ENCODE measurements around the gene LACTB.

Gene LACTB

DNA sequence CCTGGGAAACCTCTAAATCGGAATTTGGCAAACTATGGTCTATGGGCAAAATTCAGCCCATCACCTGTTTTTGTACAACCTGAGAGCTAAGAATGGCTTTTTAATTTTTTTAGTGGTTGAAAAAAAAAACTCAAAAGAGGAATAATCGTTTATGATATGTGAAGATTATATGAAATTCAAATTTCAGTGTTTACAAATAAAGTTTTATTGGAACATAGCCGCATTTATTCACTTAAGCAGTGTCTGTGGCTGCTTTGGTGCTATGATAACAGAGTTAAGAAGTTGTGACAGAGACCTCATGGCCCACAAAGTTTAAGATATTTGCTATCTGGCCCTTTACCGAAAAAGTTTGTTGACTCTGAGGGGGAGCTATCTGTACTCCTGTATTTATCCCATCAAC lies 36.4 kb upstream of the LACTB start:
- no peaks in the 10 kb centered on the region for H3K4me1 ChIP-seq (ENCODE audit: control insufficient read depth, insufficient read depth, low read length)
- no peak for TF ChIP-seq ZNF785 (tag by site-specific recombination; IDR thresholded peaks at IDR 0.05)
- TF ChIP-seq ZNF548 (tag by site-specific recombination; IDR thresholded peaks at IDR 0.05) = no peak
- no peak for TF ChIP-seq ZNF114 (tag by site-specific recombination; IDR thresholded peaks at IDR 0.05)
- TF ChIP-seq ZBTB20 (tag by site-specific recombination; IDR thresholded peaks at IDR 0.05) = no peak
- no peak for TF ChIP-seq SP2 (tag by site-specific recombination; IDR thresholded peaks at IDR 0.05)
- TF ChIP-seq MYNN (tag by site-specific recombination; IDR thresholded peaks at IDR 0.05; ENCODE audit: borderline replicate concordance) = no peak
- no peak for TF ChIP-seq ZNF776 (tag by site-specific recombination; IDR thresholded peaks at IDR 0.05; ENCODE audit: borderline replicate concordance)
- no peak for TF ChIP-seq ZBTB1 (tag by site-specific recombination; IDR thresholded peaks at IDR 0.05)
- TF ChIP-seq SP3 (tag by site-specific recombination; IDR thresholded peaks at IDR 0.05) = no peak
- TF ChIP-seq, protein P1, sequence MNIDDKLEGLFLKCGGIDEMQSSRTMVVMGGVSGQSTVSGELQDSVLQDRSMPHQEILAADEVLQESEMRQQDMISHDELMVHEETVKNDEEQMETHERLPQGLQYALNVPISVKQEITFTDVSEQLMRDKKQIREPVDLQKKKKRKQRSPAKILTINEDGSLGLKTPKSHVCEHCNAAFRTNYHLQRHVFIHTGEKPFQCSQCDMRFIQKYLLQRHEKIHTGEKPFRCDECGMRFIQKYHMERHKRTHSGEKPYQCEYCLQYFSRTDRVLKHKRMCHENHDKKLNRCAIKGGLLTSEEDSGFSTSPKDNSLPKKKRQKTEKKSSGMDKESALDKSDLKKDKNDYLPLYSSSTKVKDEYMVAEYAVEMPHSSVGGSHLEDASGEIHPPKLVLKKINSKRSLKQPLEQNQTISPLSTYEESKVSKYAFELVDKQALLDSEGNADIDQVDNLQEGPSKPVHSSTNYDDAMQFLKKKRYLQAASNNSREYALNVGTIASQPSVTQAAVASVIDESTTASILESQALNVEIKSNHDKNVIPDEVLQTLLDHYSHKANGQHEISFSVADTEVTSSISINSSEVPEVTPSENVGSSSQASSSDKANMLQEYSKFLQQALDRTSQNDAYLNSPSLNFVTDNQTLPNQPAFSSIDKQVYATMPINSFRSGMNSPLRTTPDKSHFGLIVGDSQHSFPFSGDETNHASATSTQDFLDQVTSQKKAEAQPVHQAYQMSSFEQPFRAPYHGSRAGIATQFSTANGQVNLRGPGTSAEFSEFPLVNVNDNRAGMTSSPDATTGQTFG (tag by site-specific recombination; IDR thresholded peaks at IDR 0.05; ENCODE audit: borderline replicate concordance) = no peak
- TF ChIP-seq, protein P2, sequence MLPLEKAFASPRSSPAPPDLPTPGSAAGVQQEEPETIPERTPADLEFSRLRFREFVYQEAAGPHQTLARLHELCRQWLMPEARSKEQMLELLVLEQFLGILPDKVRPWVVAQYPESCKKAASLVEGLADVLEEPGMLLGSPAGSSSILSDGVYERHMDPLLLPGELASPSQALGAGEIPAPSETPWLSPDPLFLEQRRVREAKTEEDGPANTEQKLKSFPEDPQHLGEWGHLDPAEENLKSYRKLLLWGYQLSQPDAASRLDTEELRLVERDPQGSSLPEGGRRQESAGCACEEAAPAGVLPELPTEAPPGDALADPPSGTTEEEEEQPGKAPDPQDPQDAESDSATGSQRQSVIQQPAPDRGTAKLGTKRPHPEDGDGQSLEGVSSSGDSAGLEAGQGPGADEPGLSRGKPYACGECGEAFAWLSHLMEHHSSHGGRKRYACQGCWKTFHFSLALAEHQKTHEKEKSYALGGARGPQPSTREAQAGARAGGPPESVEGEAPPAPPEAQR (tag by site-specific recombination; IDR thresholded peaks at IDR 0.05) = no peak
- no peak for TF ChIP-seq KLF16 (tag by site-specific recombination; IDR thresholded peaks at IDR 0.05)
- no peak for TF ChIP-seq ZEB2 (tag by site-specific recombination; IDR thresholded peaks at IDR 0.05)
- no peak for TF ChIP-seq ZNF558 (tag by site-specific recombination; IDR thresholded peaks at IDR 0.05)
- TF ChIP-seq ZNF585B (tag by site-specific recombination; IDR thresholded peaks at IDR 0.05) = no peak
- TF ChIP-seq ZNF157 (tag by site-specific recombination; IDR thresholded peaks at IDR 0.05) = no peak
- CTCF ChIA-PET = no interaction called here

DNA sequence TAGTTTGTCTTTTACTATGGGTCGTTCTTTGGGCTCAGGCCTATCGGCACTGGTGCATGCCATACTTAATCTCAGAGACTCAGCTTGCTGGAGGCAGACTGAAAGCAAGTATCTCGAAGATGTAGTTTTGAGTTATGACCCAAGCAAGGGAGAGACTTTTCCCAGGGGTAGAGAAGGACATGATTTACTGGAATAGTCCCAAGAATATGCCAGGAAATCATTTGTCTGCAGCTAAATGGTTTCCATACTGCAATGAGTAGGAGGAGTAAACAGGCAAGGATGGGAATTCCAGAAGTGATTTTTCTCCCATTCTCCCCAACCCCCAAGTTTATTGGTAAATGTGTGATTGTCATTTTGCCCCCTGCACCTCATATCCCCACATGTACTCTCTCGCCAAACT lies 35.4 kb upstream of the LACTB start:
- Histone ChIP-seq H3K4me1 (ENCODE audit: control insufficient read depth, insufficient read depth, low read length) (no peaks in the 10 kb centered on the region), H3K9me3 (ENCODE audit: control insufficient read depth, insufficient read depth, low read depth, low read length) (no peaks in the 10 kb centered on the region), H3K4me3 (ENCODE audit: low read depth, low read length) (no peak overlapping the region), H3K27ac (ENCODE audit: extremely low read depth, low read depth, low read length) (no peak overlapping the region), H3K36me3 (ENCODE audit: control insufficient read depth in 2 of 2, insufficient read depth in 1 of 2, low read length in 2 of 2) (no peaks in the 10 kb centered on the region)
- TF ChIP-seq, protein P3, sequence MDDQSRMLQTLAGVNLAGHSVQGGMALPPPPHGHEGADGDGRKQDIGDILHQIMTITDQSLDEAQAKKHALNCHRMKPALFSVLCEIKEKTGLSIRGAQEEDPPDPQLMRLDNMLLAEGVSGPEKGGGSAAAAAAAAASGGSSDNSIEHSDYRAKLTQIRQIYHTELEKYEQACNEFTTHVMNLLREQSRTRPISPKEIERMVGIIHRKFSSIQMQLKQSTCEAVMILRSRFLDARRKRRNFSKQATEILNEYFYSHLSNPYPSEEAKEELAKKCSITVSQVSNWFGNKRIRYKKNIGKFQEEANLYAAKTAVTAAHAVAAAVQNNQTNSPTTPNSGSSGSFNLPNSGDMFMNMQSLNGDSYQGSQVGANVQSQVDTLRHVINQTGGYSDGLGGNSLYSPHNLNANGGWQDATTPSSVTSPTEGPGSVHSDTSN (CRISPR knock-in tag; IDR thresholded peaks at IDR 0.05) = no peak
- TF ChIP-seq ZBTB20 (tag by site-specific recombination; IDR thresholded peaks at IDR 0.05) = no peak
- TF ChIP-seq ZNF155 (tag by site-specific recombination; IDR thresholded peaks at IDR 0.05) = no peak
- no peak for TF ChIP-seq ZEB2 (tag by site-specific recombination; IDR thresholded peaks at IDR 0.05)
- TF ChIP-seq ZNF510 (tag by site-specific recombination; IDR thresholded peaks at IDR 0.05; ENCODE audit: insufficient replicate concordance) = no peak
- TF ChIP-seq, protein P4, sequence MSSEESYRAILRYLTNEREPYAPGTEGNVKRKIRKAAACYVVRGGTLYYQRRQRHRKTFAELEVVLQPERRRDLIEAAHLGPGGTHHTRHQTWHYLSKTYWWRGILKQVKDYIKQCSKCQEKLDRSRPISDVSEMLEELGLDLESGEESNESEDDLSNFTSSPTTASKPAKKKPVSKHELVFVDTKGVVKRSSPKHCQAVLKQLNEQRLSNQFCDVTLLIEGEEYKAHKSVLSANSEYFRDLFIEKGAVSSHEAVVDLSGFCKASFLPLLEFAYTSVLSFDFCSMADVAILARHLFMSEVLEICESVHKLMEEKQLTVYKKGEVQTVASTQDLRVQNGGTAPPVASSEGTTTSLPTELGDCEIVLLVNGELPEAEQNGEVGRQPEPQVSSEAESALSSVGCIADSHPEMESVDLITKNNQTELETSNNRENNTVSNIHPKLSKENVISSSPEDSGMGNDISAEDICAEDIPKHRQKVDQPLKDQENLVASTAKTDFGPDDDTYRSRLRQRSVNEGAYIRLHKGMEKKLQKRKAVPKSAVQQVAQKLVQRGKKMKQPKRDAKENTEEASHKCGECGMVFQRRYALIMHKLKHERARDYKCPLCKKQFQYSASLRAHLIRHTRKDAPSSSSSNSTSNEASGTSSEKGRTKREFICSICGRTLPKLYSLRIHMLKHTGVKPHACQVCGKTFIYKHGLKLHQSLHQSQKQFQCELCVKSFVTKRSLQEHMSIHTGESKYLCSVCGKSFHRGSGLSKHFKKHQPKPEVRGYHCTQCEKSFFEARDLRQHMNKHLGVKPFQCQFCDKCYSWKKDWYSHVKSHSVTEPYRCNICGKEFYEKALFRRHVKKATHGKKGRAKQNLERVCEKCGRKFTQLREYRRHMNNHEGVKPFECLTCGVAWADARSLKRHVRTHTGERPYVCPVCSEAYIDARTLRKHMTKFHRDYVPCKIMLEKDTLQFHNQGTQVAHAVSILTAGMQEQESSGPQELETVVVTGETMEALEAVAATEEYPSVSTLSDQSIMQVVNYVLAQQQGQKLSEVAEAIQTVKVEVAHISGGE (tag by site-specific recombination; conservative IDR thresholded peaks at IDR 0.05; ENCODE audit: low read depth) = no peak
- no peak for TF ChIP-seq ZNF768 (tag by site-specific recombination; IDR thresholded peaks at IDR 0.05)
- TF ChIP-seq ZFP69B (tag by site-specific recombination; IDR thresholded peaks at IDR 0.05) = no peak
- CTCF ChIA-PET = interaction anchor here (0.6 to 1.0 kb wide), 3 partner anchors 14 to 238 kb away, joined by 3 to 5 read pairs (median 4); no protein-coding TSS in a partner anchor
- POLR2A ChIA-PET = no interaction called here

More for the DNA sequence above, 36.4 kb upstream of the LACTB start:
- no peaks in the 10 kb centered on the region for H3K36me3 ChIP-seq (ENCODE audit: control insufficient read depth in 2 of 2, insufficient read depth in 1 of 2, low read length in 2 of 2)
- H3K9me3 ChIP-seq (ENCODE audit: control insufficient read depth, insufficient read depth, low read depth, low read length) = no peaks in the 10 kb centered on the region
- POLR2A ChIA-PET = no interaction called here
- no peak overlapping the region for H3K4me3 ChIP-seq (ENCODE audit: low read depth, low read length)
- no peak overlapping the region for H3K27ac ChIP-seq (ENCODE audit: extremely low read depth, low read depth, low read length)
